LoVo (cell line): ENCODE results near the gene P4HA1.
"Not testable (repeated sequence)": the region's sequence is repeated elsewhere in the genome, so short reads cannot be mapped to it uniquely, and the experiment has no call there.

Experiments
- DNase-seq: peaks from one replicate; pipeline ENCODE4 v3.0.0-alpha.2; 2016; ENCODE audit warnings: low spot score

P4HA1 gene

DNA sequence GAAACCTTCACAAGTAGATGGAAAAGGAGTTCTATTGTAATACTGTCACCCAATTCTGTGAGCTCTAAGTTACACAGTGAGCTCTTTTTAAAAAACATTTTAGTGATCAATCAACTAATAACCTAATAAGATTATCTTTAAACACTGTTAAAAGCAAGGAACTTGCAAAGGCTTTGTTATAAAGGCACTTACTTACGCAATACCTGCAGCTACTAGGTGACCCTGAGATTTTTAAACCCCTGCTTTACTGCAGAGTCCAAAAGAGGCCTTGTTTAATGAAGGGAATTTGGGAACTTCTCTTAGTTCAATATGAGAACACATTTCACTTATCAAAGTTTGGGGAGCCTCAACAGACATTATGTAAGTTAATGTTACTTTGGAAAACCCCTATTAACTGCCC, 53.3 kb downstream of the P4HA1 start:
- no peak for DNase-seq

DNA sequence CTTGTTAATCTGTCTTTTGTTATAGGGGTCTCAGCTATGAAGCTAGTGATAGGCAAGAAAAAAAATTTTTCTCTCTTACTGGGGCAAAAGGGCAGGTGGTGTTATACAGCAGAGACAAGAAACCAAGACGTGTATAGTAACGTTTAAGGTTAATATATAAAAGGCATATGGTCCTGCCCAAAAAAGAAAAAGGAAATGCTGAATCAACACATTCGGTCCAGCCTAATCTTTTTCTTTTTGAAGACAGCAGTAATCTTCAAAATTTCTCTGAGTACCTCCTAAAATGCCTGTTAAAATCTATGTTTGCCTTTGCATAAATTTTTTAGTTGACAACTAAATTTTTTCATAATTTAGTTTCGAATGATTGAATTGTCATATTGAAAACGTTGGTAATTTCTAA, 54.5 kb downstream of the P4HA1 start:
- no peak for DNase-seq

DNA sequence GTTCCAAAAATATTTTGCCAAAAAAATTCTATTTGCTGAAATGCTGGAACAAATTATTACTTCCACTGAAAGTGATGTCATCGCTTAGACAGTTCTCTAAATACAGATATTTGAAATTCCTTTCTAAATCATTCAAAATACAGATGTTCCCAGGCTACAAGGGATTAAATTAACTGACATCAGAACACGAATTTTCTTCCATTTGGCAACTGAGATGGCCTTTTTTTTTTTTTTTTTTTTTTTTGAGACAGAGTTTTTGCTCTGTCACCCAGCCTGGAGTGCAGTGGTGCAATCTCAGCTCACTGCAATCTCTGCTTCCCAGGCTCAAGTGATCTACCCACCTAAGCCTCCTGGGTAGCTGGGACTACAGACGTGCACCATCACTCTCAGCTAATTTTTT, 57.0 kb downstream of the P4HA1 start:
- no peak for DNase-seq

DNA sequence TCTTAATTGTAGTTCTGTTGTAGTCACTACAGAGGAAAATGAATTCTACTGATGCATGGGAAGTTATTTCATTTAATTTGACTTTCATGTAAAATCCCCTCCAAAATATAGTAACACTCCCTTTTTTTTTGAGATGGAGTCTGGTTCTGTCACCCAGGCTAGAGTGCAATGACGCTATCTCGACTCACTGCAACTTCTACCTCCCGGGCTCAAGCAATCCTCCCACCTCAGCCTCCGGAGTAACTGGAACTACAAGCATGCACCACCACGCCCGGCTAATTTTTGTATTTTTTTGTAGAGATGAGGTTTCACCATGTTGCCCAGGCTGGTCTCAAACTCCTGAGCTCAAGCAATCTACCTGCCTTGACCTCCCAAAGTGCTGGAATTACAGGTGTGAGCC, 60.4 kb downstream of the P4HA1 start:
- DNase-seq: not testable (repeated sequence)

DNA sequence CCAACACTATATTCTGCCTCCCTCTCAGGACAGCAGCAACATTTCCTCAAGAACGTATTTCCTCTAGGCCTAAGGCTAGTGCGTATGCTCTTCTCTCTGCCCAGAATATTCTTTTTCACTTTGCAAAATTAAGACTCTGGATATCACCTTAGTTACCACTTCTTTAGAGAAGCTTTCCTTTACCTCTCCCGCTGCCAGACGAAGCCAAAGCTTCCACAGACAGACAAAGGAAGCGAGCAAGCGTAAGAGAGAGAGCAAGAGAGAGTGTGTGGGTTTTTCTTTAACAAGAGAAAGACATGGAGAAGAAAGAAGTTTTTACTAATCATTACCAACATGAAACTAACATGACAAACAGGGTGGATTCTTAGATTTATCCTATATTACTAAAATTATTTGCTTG, 64.1 kb downstream of the P4HA1 start:
- DNase-seq: no peak

DNA sequence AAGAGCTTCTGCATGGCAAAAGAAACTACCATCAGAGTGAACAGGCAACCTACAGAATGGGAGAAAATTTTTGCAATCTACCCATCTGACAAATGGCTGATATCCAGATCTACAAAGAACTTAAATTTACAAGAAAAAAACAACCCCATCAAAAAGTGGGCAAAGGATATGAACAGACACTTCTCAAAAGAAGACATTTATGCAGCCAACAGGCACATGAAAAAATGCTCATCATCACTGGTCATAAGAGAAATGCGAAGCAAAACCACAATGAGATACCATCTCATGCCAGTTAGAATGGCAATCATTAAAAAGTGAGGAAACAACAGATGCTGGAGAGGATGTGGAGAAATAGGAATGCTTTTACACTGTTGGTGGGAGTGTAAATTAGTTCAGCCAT, 70.0 kb downstream of the P4HA1 start:
- not testable (repeated sequence) for DNase-seq

DNA sequence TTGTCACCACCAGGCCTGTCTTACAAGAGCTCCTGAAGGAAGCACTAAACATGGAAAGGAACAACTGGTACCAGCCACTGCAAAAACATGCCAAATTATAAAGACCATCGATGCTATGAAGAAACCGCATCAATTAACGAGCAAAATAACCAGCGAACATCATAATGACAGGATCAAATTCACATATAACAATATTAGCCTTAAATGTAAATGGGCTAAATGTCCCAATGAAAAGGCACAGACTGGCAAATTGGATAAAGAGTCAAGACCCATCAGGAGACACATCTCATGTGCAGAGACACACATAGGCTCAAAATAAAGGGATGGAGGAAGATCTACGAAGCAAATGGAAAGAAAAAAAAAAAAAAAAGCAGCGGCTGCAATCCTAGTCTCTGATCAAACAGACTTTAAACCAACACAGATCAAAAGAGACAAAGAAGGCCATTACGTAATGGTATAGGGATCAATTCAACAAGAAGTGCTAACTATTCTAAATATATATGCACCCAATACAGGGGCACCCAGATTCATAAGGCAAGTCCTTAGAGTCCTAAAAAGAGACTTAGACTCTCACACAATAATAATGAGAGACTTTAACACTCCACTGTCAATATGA, 73.1 kb downstream of the P4HA1 start:
- not testable (repeated sequence) for DNase-seq

DNA sequence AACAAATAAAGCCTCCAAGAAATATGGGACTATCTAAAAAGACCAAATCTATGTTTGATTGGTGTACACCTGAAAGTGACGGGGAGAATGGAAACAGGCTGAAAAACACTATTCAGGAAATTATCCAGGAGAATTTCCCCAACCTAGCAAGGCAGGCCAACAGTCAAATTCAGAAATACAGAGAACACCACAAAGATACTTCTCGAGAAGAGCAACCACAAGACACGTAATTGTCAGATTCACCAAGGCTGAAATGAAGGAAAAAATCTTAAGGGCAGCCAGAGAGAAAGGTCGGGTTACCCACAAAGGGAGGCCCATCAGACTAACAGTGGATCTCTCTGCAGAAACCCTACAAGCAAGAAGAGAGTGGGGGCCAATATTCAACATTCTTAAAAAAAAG, 73.7 kb downstream of the P4HA1 start:
- DNase-seq: not testable (repeated sequence)

DNA sequence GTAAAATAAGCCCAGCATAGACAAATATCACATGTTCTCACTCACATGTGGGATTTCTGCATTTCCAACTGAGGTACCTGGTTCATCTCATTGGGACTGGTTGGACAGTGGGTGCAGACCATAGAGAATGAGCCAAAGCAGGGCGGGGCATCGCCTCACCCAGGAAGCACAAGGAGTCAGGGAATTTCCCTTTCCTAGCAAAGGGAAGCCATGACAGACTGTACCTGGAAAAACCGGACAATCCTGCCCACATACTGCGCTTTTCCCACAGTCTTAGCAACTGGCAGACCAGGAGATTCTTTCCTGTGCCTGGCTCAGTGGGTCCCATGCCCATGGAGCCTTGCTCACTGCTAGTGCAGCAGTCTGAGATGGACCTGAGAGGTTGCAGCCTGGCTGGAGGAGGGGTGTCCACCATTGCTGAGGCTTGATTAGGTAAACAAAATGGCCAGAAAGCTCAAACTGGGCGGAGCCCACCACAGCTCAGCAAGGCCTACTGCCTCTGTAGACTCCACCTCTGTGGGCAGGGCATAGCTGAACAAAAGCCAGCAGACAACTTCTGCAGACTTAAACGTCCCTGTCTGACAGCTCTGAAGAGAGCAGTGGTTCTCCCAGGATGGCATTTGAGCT, 75.0 kb downstream of the P4HA1 start:
- DNase-seq: not testable (repeated sequence)

DNA sequence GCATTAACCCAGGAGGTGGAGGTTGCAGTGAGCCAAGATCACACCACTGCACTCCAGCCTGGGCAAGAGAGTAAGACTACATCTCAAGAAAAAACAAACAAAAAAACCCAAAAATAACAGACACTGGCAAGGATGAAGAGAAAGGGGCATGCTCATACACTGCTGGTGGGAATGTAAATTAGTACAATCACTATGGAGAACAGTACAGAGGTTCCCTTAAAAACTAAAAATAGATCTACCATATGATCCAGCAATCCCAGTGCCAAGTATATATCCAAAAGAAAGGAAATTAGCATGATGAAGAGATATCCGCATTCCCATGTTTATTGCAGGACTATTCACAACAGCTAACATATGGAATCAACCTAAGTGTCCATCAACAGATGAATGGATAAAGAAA, 75.6 kb downstream of the P4HA1 start:
- no peak for DNase-seq

DNA sequence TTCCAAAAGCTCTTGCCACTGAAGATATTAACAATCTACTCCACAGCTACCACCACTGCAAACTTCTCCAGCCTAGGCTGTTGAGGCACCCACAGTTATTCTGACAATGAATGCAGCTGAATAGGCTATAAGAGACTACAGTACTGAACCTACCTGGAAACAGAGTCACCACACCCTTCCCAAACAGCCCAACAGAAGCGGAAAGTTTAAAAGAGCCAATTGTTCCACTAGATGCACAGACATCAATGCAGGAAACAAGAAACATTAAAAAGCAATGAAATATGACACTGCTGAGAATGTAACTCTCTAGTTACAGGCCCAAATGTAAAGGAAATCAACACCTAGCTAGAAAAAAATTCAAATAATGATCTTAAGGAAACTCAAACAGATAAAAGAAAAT, 77.6 kb downstream of the P4HA1 start:
- DNase-seq: no peak

DNA sequence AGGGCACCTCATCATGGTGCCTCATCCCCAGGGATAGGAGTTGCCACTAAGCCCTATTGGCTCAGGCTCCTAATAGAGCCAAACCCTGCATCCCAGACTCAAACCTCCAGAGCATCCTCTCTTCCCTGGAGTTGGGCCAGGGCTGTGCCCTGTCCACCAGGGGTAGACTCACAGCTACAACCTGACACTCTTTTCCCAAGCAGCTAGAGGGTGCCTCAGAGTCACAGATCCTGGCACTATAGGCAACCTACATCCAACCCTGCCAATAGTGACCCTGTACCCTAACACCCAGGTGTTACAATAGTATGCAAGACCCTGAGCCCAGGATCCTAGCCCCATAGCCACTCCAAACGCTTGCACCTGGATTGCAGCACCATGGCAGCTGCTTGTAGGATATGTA, 78.0 kb downstream of the P4HA1 start:
- no peak for DNase-seq

DNA sequence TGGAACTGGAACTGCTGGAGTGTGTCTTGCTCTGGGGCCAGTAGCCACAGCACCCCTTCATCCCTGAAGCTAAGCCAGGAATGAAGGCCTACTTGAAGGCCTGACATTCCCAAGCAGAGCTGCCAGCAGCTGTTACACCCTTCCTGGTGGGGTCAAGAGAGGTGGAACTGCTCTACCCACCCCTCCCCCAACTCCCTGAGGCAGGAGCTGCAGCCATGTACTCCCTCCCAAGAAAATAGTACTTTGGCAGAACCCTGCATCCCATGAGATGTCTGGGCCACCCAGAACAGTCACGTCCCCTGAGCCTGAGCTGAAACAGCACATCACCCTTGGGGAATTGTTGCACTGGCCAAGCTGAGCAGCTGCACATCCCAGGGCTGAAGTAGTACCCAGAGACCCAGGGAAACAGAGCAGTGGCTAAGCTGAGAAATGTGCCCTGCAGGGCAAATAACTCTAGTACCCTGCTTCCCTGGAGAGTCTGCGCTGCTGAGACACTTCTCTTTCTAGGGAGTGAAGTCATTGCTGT, 78.6 kb downstream of the P4HA1 start:
- no peak for DNase-seq

DNA sequence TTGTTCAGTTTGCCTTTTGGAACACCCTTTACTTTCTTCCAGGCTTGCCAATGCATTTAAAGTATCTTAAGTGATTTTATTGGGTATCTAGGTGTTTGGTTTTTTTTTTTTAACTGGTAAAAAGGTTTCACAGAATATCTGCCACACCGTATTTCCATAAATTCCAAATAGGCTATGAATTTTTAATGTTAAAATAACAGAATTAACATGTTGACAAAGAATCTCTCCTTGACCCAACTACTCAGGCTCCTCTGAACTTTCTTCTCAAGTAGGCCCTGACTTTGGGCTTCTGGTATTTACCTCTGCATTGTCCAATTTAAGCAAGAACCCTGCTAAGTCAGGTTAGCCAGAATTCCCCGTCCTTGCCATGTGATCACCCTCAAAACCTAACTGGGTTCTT, 80.9 kb downstream of the P4HA1 start:
- no peak for DNase-seq

DNA sequence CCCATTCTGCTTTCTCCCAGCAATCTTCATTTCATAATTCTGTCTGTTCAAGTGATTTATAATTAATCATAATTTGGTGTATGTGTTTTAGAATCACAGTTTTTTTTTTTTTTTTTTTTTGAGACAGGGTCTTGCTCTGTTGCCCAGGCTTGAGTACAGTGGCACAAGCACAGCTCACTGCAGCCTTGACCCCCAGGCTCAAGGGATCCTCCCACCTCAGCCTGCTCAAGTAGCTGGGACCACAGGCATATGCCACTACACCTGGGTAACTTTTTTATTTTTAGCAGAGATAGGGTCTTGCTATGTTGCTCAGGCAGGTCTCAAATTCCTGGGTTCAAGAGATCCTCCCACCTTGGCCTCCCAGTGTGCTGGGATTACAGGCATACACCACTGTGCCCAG, 92.8 kb downstream of the P4HA1 start:
- DNase-seq: no peak

DNA sequence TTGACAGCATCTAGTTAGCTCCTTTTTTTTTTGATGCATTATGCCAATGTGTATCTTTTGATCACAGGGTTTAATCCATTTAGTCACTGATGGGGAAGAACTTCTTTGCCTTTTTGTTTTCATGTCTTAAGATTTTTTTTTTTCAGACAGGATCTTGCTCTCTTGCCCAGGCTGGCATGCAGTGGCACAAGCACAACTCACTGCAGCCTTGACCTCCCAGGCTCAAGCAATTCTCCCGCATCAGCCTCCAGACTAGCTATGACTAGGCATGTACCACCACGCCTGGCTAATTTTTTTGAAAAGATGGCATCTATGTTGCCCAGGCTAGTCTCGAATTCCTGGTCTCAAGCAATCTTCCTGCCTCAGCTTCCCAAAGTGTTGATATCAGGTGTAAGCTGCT, 95.7 kb downstream of the P4HA1 start:
- no peak for DNase-seq

DNA sequence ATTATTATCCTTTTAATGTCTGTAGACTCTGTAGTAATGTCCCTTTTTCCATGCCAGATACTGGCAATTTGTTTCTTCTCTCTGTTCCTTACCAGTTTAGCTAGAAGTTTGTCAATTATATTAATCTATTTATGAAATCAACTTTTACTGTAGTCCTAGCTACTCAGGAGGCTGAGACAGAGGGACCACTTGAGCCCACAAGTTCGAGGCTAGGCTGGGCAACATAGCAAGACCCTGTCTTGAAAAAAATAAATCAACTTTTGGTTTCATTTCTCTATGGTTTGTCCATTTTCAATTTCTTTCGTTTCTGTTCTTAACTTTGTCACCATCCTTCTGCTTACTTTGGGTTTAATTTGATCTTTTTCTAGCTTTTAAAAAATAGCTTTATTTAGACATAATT, 99.6 kb downstream of the P4HA1 start:
- no peak for DNase-seq

DNA sequence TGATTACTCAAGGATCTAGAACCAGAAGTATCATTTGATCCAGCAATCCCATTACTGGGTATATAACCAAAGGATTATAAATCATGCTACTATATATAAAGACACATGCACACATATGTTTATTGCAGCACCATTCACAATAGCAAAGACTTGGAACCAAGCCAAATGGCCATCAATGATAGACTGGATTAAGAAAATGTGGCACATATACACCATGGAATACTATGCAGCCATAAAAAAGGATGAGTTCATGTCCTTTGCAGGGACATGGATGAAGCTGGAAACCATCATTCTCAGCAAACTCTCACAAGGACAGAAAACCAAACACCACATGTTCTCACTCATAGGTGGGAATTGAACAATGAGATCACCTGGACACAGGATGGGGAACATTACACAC, 101.2 kb downstream of the P4HA1 start:
- DNase-seq: not testable (repeated sequence)

DNA sequence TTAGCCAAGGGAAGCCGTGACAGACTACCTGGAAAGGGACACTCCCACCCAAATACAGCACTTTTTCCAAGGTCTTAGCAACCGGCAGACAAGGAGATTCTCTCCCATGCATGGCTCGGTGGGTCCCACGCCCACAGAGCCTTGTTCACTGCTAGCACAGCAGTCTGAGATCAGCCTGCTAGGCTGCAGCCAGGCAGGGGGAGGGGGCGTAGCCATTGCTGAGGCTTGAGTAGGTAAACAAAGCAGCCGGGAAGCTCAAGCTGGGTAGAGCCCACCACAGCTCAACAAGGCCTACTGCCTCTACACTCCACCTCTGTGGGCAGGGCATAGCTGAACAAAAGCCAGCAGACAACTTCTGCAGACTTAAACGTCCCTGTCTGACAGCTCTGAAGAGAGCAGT, 106.9 kb downstream of the P4HA1 start:
- DNase-seq: not testable (repeated sequence)

DNA sequence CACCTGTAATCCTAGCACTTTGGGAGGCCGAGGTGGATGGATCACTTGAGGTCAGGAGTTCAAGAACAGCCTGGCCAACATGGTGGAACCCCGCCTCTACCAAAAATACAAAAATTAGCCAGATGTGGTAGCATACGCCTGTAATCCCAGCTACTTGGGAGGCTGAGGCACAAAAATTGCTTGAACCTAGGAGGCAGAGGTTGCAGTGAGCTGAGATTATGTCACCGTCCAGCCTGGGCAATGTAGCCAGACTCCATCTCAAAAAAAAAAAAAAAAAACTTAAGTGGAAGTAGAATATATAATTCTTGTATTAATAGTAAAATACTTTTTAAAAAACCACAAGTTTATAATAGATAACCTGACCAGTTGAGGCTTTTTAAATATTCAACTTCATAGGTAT, 112.0 kb downstream of the P4HA1 start:
- not testable (repeated sequence) for DNase-seq

DNA sequence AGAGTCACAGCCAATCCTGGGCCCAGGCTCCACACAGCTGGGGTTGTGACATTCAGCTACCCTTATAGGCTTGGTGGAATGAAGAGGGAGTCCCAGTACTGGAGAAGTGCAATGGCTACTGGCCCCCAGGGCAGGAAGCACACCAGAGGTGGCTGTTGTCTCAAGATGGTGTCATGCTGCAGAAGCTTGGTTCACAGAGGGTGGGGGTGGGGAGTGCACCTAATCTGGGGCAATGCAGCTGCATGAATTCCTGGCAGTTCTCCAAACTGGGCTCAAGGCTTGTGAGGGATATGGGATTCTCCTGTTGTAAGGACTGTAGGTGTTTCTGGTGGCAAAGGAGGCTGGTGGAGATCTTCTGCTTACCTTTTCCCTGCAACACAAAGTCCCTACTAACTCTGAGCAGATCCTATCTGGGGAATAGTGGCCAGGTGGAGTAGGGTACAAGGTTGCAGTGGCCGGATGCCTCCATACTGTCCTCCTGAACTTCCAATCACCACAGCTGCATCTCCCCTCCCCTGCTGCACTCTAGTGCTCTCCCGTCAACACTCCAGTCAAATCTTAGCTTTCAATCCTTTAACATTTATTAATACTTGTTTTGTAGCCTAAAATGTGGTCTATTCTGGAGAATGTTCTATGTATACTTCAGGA, 114.7 kb downstream of the P4HA1 start:
- no peak for DNase-seq

DNA sequence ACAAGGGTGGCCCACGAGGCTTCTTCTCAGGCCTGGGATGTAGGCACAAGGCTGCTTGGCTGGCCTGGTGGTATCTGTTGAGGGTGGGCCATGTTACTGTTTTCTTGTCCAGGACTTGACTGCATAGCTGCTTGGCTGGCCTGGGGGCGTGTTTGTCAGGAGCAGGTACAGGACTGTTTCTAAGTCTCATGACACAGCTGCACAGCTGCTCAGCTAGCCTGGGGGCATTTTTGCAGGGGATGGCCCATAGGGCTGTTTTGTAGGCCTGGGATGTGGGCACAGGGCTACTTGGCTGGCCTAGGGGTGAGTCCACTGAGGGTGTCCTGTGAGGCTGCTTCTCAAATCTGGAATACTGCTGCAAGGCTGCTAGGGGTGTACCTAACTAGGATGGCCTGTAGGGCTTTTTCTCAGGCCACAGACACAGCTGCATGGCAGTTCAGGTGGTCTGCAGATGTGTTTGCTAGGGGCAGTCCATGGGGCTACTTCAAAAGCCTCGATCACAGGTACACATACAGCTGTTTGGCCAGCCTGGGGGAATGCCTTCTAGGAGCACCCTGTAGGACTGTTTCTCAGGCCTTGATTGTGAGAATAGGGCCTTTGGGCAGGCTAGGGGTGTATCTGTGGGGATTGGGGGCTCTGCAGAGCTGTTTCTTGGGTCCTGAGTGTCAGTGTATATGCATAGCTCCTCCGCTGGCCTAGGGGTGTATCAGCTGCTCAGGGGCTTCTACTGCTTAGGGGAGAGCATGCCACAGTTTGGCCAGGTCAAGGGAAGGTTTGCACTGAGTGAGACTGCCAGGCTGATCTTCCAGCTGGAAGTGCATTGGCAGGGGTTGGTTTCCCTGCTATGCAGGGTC, 115.4 kb downstream of the P4HA1 start:
- DNase-seq: no peak

DNA sequence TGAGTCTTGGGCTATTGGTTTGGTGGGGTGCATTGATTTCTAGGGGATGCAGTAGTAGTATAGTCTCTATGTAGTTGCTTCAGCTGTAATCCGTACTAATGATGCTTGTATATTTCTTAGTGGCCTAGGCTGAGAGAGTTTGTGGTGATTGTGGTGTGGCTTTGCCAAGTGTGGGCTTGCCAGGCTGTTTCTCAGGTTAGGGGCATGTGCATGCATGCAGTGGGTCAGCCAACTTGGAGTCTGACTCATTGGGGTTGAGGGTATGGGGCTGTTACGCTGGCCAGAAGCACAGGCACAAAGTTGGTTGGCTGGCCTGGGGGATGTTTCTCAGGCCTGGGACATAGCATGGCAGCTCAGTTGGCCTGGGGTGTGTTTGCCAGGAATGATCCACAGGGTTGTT, 116.3 kb downstream of the P4HA1 start:
- DNase-seq: no peak
